Stimulated activated CD4-positive, alpha-beta T cell treated with anti-CD3 and anti-CD28 coated beads, Interleukin-1b, Interleukin-23, amount 100 ng/mL, for 1 hour (primary cell): ENCODE data around the gene TMEM134.

Experiments used
- DNase-seq, 2 donors: peaks; one replicate each; pipeline ENCODE4 v3.0.0-alpha.2; 2020; ENCODE audit warnings: low read depth in 2 of 2

TMEM134 gene

DNA sequence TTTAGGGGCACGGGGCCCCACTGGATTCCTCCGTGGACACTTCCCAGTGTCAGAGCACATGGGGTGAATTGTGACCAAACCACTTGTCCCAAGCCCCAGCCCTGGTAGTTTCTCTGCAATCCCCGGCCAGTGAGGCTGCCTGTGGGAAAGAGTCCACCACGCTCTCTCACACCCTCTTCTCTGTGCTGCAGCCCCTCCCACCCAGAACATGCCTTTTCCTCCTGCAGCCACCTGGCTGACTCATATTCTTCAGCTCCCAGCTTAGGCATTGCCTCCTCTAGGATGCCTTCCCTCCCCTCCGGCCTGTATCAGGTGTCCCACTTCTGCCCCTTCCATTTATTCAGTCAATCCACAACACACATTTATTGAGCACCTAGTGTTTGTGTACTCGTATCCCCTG lies 46.2 kb downstream of the TMEM134 start:
- DNase-seq: no peak

- DNase-seq: no peak
These were observed 47.5 kb downstream of the TMEM134 start for GRCh38 chr11:67421430-67422031.

GRCh38 chr11:67420646-67421429 lies 48.2 kb downstream of the TMEM134 start:
- peak; percentile 99 to 100 for DNase-seq

GRCh38 chr11:67420147-67420645 lies 48.9 kb downstream of the TMEM134 start:
- no peak for DNase-seq

DNA sequence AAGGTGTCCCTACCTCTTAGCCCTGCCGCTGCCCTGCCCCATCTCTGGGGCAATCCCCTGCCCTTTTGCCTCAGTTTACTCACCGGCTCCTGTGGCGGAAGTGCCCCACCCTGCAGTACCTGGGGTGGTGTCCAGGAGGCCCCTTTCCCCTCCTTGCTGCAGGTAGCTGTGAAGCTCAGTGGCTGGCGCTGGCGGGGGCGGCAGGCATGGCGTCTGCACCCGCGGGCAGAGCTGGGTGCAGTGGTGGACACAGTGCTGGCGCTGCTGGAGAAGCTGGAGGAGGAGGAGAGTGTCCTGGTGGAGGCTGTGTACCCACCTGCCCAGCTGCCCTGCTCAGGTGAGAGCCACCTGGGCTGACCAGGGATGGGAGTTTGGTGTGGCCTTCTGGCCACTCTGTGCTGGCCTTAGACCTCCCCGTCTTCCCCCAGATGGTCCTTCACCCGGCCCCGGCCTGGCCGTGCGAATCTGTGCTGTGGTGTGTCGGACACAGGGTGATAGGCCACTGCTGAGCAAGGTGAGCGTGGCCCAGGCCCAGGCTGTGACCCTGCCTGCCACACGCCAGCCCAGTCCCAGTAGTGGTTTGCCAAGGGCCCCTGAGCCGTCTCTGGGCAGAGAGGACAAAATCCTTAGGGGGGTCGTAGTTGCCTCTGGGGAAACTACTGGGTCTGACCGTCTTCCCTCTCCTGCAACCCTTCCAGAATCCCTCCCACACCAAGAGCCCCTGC lies 49.6 kb downstream of the TMEM134 start:
- no peak for DNase-seq

GRCh38 chr11:67418476-67419281 lies 50.4 kb downstream of the TMEM134 start:
- DNase-seq: no peak

DNA sequence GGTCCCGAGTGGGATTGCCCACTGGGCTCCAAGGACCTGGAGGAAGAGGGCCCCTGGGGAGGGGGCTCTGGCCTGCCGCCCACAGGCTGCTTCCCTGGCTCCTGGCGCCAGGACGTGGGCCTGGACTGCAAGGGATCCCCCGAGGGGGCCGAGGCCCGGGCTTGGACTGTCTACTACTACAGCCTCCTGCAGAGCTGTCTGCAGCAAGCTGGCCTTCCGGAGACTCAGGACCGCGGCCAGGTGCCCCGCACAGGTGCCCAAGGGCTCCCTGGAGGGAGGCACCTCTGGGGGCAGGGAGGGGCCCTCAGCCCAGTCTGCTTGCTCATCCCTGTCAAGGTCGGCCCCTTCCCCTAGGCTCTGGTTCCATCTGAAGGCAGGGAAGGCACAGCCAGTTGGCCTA lies 51.6 kb downstream of the TMEM134 start:
- DNase-seq: no peak

DNA sequence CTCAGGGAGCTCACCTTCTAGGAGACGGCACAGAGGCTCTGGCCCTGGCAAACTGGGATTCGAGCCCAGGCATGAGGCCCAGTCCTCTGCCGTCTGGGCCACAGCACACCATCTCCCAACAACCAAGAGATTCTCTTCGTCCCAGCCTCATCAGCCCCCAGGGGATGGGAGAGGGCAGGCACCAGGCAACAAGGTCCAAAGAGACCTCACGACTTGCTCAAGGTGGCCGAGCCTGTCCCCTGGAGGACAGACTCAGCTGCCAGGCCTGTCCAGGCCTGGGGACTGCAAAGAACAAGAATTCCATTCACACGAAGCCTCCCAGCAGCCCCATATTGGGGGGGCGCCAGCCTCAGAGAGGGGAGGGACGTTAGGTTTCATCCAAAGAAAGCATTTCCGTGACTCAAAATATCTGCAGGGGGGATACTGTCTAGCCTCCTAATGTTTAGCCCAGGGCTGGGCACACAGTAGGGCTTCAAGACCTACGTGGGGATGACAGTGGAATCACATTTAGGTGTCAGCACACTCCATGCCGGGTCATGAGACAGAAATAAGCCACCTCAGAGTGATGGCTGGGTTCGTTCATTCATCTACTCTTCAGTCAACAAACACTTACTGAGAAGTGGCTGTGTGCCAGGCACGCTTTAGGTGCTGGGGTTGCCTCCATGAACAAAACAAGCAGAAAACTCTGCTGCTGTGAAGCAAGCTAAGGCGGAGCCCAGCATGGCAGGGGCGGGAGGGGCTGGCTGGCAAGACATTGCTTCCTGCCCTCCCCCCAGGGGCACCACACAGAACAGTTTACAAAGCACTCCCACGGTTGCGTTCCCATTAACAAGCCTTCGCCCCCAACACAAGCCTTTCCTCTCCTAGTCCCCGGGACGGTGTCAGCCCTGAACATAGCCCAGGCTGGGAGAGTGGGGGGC lies 52.4 kb downstream of the TMEM134 start:
- peak in 1 of 2 donors; percentile 72 for DNase-seq

DNA sequence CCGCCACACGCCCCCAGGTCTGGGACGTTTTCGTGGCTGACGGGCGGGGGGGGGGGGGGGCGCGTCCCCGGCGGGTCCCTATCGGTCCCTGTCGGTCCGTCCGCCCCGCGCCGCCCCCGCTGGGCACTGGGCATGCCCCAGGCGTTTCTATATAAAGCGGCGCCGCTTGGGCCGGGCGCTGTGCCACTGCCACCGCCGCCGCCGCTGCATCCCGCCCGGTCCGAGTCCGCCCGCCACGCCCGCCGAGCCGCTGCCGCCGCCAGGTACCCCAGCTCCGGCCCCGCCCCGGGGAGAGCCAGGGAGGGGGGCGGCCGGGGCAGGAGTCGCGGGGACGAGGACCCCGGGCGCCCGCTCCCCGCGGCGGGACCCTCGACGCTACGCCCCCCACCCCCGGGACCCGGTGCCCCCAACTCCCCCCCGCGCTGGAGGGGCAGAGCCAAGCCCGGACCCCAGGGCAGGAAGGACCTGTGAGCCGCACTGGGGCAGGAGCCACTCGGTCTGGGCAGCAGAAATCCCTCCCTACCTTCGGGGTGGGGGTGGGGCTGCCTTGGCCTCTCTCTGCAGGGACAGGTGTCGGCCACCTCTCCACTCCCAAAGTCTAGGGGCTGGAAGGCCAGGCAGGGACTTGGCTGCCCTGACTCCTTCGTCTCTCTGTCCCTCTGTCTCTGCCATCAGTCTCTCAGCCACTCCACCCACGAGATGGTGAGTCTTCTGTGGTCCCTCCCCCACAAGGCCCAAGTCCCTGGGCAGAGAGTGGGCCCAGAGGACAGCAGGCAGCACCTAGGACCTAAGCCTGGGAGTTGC lies 53.3 kb downstream of the TMEM134 start, which contains the start of gene CARNS1:
TSS of gene CARNS1 (plus strand) at position 178 of the 804 bp plus-strand sequence. CDS start at position 700, 522 bp downstream.
- DNase-seq: no peak

- DNase-seq: no peak
These were observed 55.7 kb downstream of the TMEM134 start for GRCh38 chr11:67413266-67413849.

GRCh38 chr11:67412495-67413179 lies 56.4 kb downstream of the TMEM134 start:
- no peak for DNase-seq

- no peak for DNase-seq
These were observed 57.3 kb downstream of the TMEM134 start for GRCh38 chr11:67411785-67412152.
